ENCODE results near the gene EYS. TPM values are rescaled to one million over a fixed set of nuclear protein-coding genes. Genes with fewer than 3 reads are reported as not detected.

EYS gene
- total RNA-seq, 1 experiment from 2014 or later = not detected

DNA sequence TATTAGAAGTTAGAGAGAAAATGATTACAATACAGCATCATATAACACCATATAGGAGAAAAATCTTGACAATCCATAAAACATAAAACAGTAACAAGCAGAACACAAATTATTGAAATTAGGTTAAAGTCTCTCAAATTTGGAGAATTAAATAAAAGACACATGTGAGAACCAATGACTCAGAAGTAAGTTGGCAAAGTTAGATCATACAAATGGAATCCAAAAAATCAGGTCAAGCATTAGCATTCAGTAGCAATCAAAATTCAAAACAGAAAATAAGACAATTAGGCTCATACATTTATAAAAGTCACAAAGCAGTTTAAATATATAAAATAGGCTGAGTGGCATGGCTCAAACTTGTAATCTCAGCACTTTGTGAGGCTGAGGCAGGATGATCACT, 1295.8 kb downstream of the EYS start (continued):
- TF ChIP-seq, protein P1, sequence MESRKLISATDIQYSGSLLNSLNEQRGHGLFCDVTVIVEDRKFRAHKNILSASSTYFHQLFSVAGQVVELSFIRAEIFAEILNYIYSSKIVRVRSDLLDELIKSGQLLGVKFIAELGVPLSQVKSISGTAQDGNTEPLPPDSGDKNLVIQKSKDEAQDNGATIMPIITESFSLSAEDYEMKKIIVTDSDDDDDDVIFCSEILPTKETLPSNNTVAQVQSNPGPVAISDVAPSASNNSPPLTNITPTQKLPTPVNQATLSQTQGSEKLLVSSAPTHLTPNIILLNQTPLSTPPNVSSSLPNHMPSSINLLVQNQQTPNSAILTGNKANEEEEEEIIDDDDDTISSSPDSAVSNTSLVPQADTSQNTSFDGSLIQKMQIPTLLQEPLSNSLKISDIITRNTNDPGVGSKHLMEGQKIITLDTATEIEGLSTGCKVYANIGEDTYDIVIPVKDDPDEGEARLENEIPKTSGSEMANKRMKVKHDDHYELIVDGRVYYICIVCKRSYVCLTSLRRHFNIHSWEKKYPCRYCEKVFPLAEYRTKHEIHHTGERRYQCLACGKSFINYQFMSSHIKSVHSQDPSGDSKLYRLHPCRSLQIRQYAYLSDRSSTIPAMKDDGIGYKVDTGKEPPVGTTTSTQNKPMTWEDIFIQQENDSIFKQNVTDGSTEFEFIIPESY (IDR thresholded peaks at IDR 0.05; ENCODE audit: extremely low read depth, insufficient replicate concordance, low read length) = no peak

DNA sequence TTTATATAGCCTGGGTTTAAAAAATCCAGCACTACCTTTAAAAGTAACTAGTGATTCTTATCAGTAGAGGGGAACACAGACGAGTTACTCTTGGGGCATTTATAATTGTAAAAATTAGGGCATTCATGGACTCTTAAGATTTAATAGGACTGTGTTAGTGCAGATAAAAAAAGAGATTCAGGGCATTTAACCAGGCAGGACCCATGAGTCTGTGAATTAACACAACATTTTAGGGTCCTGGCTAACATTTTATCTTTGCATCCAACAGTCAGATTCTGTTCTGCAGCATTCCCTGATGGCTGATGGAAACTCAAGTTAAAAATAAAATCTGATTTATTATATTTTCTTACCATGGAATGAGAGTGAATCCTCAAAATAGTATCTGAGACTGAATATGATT, 1297.1 kb downstream of the EYS start:
- intact Hi-C loops (cut with micrococcal nuclease) = no loop called here
- Histone ChIP-seq H3K9me2 (ENCODE audit: insufficient read depth) (no peaks in the 10 kb centered on the region), H3K9me3 (ENCODE audit: control insufficient read depth in 1 of 2, insufficient read depth in 1 of 2, low read depth in 1 of 2, low read length in 2 of 2) (peaks cover 9 to 11% of the 10 kb centered on the region in 2 experiments; a peak in 2 of 4 replicates), H3K36me3 (ENCODE audit: control insufficient read depth in 1 of 2, insufficient read depth in 2 of 2, low read length in 2 of 2) (no peaks in the 10 kb centered on the region), H4K20me1 (ENCODE audit: insufficient read depth) (no peaks in the 10 kb centered on the region), H3K79me2 (ENCODE audit: insufficient read depth, low read length) (no peaks in the 10 kb centered on the region), H2AFZ (ENCODE audit: low read depth, low read length, poor library complexity, severe bottlenecking) (no peak overlapping the region), H3K27me3 (ENCODE audit: insufficient read depth, low read length) (no peaks in the 10 kb centered on the region), H3K27ac (ENCODE audit: low read depth, low read length) (no peak overlapping the region), H3K9ac (ENCODE audit: low read length) (no peak overlapping the region), H3K4me3 (replicated peaks in 1 of 2; ENCODE audit: low read depth in 1 of 2, low read length in 2 of 2) (no peak overlapping the region), H3K4me2 (ENCODE audit: low read length) (no peak overlapping the region), H3K4me1 (ENCODE audit: control insufficient read depth in 1 of 2, insufficient read depth in 2 of 2, low read length in 2 of 2) (no peaks in the 10 kb centered on the region)
- DNase-seq (ENCODE audit: low read depth, low spot score) = no peak
- TF ChIP-seq, protein P2, sequence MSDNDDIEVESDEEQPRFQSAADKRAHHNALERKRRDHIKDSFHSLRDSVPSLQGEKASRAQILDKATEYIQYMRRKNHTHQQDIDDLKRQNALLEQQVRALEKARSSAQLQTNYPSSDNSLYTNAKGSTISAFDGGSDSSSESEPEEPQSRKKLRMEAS (IDR thresholded peaks at IDR 0.05) = no peak
- ChIA-PET POLR2A (no interaction called here), RAD21 (ENCODE audit: low non-redundant PET in 1 of 2, low total read pairs in 2 of 2, uncharacterized antibody in 2 of 2, unreplicated experiment in 2 of 2) (no interaction called here), CTCF (no interaction called here)
- no TSS peak for BruUV-seq (replicated peaks)
- no peak for ATAC-seq

DNA sequence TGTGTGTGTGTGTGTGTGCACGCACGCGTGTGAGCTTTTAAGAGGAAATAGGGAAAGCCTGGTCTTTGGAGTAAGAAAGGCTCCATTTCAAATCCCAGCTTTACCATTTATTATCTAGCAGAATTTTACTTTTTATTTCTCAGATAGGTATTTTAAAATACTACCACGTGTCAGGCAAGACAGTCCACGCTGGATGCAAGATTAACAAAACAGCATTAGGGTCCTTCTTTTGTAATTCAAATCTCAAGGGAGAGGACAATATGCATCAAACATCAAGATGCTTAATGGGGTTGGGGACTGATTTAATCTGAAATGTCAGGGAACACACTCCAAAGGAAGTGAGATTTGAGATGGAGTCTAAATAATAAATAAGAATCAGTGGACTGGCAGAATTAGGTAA, 1302.6 kb downstream of the EYS start:
- CTCF ChIA-PET = no interaction called here
- intact Hi-C loops (cut with micrococcal nuclease) = no loop called here
- RAD21 ChIA-PET (ENCODE audit: low non-redundant PET in 1 of 2, low total read pairs in 2 of 2, uncharacterized antibody in 2 of 2, unreplicated experiment in 2 of 2) = no interaction called here
- DNase-seq (ENCODE audit: low read depth, low spot score) (no peak), ATAC-seq (no peak)
- TF ChIP-seq SRF (IDR thresholded peaks at IDR 0.05; ENCODE audit: low read depth) (no peak), CEBPB (IDR thresholded peaks at IDR 0.05; ENCODE audit: low read depth) (no peak), SP1 (IDR thresholded peaks at IDR 0.05; ENCODE audit: low read depth) (no peak), RAD21 (IDR thresholded peaks at IDR 0.05; ENCODE audit: low read depth) (no peak)
- TF ChIP-seq, protein P3, sequence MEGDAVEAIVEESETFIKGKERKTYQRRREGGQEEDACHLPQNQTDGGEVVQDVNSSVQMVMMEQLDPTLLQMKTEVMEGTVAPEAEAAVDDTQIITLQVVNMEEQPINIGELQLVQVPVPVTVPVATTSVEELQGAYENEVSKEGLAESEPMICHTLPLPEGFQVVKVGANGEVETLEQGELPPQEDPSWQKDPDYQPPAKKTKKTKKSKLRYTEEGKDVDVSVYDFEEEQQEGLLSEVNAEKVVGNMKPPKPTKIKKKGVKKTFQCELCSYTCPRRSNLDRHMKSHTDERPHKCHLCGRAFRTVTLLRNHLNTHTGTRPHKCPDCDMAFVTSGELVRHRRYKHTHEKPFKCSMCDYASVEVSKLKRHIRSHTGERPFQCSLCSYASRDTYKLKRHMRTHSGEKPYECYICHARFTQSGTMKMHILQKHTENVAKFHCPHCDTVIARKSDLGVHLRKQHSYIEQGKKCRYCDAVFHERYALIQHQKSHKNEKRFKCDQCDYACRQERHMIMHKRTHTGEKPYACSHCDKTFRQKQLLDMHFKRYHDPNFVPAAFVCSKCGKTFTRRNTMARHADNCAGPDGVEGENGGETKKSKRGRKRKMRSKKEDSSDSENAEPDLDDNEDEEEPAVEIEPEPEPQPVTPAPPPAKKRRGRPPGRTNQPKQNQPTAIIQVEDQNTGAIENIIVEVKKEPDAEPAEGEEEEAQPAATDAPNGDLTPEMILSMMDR (IDR thresholded peaks at IDR 0.05 in 2 of 3, conservative IDR thresholded peaks at IDR 0.05 in 1 of 3; ENCODE audit: borderline replicate concordance in 1 of 3, insufficient read depth in 1 of 3, low read depth in 2 of 3, low read length in 2 of 3) = no peak
- TF ChIP-seq, protein P4, sequence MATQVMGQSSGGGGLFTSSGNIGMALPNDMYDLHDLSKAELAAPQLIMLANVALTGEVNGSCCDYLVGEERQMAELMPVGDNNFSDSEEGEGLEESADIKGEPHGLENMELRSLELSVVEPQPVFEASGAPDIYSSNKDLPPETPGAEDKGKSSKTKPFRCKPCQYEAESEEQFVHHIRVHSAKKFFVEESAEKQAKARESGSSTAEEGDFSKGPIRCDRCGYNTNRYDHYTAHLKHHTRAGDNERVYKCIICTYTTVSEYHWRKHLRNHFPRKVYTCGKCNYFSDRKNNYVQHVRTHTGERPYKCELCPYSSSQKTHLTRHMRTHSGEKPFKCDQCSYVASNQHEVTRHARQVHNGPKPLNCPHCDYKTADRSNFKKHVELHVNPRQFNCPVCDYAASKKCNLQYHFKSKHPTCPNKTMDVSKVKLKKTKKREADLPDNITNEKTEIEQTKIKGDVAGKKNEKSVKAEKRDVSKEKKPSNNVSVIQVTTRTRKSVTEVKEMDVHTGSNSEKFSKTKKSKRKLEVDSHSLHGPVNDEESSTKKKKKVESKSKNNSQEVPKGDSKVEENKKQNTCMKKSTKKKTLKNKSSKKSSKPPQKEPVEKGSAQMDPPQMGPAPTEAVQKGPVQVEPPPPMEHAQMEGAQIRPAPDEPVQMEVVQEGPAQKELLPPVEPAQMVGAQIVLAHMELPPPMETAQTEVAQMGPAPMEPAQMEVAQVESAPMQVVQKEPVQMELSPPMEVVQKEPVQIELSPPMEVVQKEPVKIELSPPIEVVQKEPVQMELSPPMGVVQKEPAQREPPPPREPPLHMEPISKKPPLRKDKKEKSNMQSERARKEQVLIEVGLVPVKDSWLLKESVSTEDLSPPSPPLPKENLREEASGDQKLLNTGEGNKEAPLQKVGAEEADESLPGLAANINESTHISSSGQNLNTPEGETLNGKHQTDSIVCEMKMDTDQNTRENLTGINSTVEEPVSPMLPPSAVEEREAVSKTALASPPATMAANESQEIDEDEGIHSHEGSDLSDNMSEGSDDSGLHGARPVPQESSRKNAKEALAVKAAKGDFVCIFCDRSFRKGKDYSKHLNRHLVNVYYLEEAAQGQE (IDR thresholded peaks at IDR 0.05; ENCODE audit: low read depth) = no peak
- Histone ChIP-seq H3K4me3 (replicated peaks in 1 of 2; ENCODE audit: low read depth in 1 of 2, low read length in 2 of 2) (no peak overlapping the region), H3K4me2 (ENCODE audit: low read length) (no peak overlapping the region), H3K9me3 (ENCODE audit: control insufficient read depth in 1 of 2, insufficient read depth in 1 of 2, low read depth in 1 of 2, low read length in 2 of 2) (peaks cover 7 to 13% of the 10 kb centered on the region in 2 experiments; a peak in 2 of 4 replicates), H3K36me3 (ENCODE audit: control insufficient read depth in 1 of 2, insufficient read depth in 2 of 2, low read length in 2 of 2) (no peaks in the 10 kb centered on the region), H3K27ac (ENCODE audit: low read depth, low read length) (no peak overlapping the region), H3K9me2 (ENCODE audit: insufficient read depth) (no peaks in the 10 kb centered on the region), H3K9ac (ENCODE audit: low read length) (no peak overlapping the region), H2AFZ (ENCODE audit: low read depth, low read length, poor library complexity, severe bottlenecking) (no peak overlapping the region), H4K20me1 (ENCODE audit: insufficient read depth) (no peaks in the 10 kb centered on the region; the same call in 1 of the 2 replicates), H3K4me1 (ENCODE audit: control insufficient read depth in 1 of 2, insufficient read depth in 2 of 2, low read length in 2 of 2) (no peaks in the 10 kb centered on the region), H3K27me3 (ENCODE audit: insufficient read depth, low read length) (no peaks in the 10 kb centered on the region), H3K79me2 (ENCODE audit: insufficient read depth, low read length) (no peaks in the 10 kb centered on the region)
- POLR2A ChIA-PET = no interaction called here
- no TSS peak for BruUV-seq (replicated peaks)
